HG03196 (cell line): Measurements from ENCODE around the gene NCF4.

ENCODE experiments used
- ATAC-seq: cut with Tn5 transposase; IDR thresholded peaks from one replicate; pipeline ENCODE4 v1.9.1; 2021; ENCODE audit not compliant: unreplicated experiment

Gene NCF4

GRCh38 chr22:36892292-36892691, 31.5 kb downstream of the NCF4 start:
- no peak for ATAC-seq

GRCh38 chr22:36893262-36893661, 32.5 kb downstream of the NCF4 start:
- ATAC-seq, result no peak

GRCh38 chr22:36894266-36894665, 33.5 kb downstream of the NCF4 start:
- ATAC-seq, result no peak

- no peak for ATAC-seq
Observed at GRCh38 chr22:36897611-36898010, 36.8 kb downstream of the NCF4 start.

- no peak for ATAC-seq
Observed at GRCh38 chr22:36898690-36899089, 37.9 kb downstream of the NCF4 start.

- no peak for ATAC-seq
Observed at GRCh38 chr22:36899498-36899897, 38.7 kb downstream of the NCF4 start.

GRCh38 chr22:36900225-36900624, 39.4 kb downstream of the NCF4 start:
- no peak for ATAC-seq

GRCh38 chr22:36900880-36901279, 40.1 kb downstream of the NCF4 start:
- ATAC-seq, result no peak

GRCh38 chr22:36901411-36902142, 40.8 kb downstream of the NCF4 start:
- peak; percentile 52 for ATAC-seq

- no peak for ATAC-seq
Observed at GRCh38 chr22:36902143-36902926, 41.5 kb downstream of the NCF4 start.

- no peak for ATAC-seq
Observed at GRCh38 chr22:36904260-36904880, 43.6 kb downstream of the NCF4 start.

- no peak for ATAC-seq
Observed at GRCh38 chr22:36907253-36908195, 46.7 kb downstream of the NCF4 start.

- no peak for ATAC-seq
Observed at GRCh38 chr22:36910461-36910860, 49.7 kb downstream of the NCF4 start.

GRCh38 chr22:36911887-36912661, 51.3 kb downstream of the NCF4 start:
- no peak for ATAC-seq

- no peak for ATAC-seq
Observed at GRCh38 chr22:36912694-36913426, 52.1 kb downstream of the NCF4 start.

GRCh38 chr22:36913427-36914389, 52.9 kb downstream of the NCF4 start, which contains the start of gene CSF2RB:
TSS of gene CSF2RB (plus strand) at chr22:36913628. CDS start at chr22:36922208, 8,580 bp downstream.
- no peak for ATAC-seq

- no peak for ATAC-seq
Observed at GRCh38 chr22:36914390-36914752, 53.6 kb downstream of the NCF4 start.

GRCh38 chr22:36916034-36916433, 55.2 kb downstream of the NCF4 start:
- no peak for ATAC-seq
